CD4-positive, alpha-beta T cell treated with Interleukin-2 at 100 ng/mL for 4 hours (primary cell): ENCODE data around the gene SMARCA1.

ENCODE experiments used
- DNase-seq: peaks from one replicate; pipeline ENCODE4 v3.0.0-alpha.2; 2020; ENCODE audit warnings: low spot score

SMARCA1 gene

DNA sequence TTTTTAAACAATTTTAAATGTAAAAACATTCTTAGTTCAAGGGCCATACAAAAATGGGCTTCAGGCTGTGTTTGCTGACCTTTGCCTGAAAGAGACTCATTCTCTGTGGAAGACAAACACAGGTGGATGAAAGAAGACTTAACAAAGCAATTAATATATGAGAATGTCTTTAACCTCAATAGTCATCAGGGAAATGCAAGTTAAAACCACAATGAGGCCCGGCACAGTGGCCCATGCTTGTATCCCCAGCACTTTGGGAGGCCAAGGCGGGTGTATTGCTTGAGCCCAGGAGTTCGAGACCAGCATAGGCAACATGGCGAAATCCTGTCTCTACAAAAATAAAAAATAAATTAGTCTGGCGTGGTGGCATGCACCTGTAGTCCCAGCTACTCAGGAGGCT is 7.1 kb upstream of the SMARCA1 start:
- DNase-seq, result no peak

DNA sequence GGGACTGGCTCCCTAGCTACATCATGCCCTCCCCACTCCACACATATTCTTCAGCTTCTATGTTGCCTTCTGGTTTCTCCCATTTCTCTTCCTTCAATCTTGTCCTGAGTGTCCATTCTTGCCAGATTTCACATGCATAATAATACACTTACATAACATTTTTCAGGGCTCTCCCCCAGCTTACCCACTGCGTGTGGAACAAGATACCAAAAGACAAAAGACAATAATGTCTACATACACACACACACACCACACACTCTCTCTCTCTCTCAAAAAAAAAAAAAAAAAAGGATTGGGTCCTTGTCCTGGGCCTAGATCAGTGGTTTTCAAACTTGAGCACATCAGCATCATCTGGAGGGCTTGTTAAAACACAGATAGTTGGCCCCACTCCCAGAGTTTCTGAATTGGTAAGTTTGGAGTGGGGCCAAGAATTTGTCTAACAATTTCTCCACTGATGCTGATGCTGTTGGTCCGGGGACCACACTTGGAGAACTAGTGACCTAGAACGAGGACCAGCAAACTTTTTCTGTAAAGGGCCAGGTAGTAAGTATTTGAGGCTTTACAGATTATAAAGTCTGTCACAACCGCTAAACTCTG is 6.5 kb upstream of the SMARCA1 start:
- DNase-seq, result no peak

DNA sequence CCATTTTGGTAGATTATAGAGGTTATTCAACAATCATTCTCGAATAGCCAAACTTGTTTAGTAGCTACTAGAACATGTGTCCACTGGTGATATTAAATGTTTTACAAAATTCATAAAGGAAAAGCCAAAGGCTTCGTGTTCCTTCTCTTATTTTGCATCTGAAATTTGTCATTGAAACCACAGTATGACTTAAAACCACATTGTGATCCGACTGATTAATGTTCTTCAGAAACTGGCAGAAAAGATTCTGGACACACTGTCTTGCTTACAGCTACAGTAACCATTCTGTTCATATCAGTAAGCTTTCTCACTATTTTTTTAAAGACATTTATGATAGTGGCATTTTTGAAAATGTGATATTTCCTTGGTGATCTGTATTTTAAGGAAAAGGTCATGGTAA is 2.6 kb upstream of the SMARCA1 start:
- DNase-seq, result no peak

DNA sequence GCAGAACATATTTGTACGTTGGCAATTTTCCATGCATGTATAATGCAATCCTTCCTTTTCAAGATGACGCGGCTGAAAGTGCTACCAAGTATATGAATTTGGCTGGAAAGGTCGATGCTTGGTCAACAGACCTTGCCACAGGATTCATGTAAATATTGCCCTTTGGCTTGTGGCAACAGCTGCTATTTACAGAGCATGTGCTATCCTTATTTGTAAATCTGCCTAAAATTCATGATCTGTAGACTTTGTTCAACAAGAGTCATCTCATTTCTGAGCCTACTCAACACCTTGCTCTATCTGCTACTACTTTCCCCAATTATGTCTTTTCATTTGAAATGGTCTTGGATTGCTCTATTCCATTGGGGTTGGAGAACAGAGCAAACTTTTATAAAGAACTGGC is 1.9 kb upstream of the SMARCA1 start:
- no peak for DNase-seq

DNA sequence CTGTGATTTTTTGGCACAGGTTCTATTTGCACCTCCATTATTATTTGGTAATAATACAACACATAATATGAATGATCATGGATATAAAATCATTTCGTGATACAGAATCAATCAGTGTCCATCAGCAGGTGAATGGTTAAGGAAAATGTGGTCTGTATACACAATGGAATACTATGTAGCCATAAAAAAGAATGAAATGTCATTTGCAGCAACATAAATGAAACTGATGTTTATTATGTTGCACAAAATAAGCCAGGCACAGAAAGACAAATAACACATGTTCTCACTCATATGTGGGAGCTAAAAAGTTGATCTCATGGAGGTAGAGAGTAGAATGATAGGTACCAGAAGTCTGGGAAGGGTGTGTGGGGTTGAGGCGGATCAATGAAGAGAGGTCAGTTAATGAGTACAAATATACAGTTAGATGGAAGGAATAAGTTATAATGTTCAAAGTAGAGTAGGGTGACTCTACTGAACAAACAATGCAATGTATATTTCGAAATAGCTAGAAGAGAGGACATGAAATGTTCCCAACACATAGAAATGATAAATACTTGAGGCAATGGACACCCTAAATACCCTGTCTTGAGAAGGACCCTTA is 1.1 kb upstream of the SMARCA1 start:
- no peak for DNase-seq

DNA sequence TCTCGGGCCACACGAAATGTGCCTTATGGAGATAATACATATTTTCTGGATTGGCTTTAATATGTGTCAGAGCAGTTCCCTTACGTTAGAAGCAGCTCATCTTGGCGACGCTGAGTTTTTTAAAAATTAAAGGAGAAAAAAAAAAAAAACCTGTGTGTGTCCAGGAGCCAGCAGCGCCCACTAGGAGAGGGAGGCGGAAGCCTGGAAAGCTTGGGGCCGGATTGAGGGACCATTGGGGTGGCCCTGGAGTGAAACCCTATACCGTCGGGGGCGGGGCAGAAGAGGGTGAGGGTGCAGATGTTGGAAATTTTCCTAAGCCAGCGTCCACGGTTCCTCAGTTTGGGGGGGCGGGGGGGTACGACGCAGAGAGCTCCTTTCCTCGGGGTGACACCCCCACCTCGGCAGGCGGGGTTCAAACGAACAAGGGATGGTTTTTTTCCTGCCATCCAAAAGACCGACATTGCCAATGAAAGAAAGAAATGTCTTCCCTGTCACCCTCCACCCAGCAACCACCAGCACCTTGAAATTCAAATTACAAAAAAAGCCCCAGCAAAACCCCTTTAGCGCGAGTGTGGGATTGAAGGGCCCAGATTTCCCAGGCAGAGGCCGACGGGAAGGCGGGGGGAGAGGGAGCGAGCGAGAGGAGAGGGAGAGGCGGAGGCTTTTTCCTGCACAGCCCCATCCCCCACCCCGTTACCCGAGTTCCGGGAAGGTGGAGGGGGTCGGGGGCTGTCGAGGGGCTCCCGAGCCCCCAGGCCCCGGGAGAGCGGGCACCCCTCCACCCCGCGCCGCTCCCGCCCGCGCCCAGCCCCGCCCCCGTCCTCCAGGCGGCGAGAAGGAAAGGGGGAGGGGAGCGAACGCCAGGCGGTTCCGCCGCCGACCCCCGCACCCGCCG is 859 bp downstream of the SMARCA1 start:
- DNase-seq, result no peak

DNA sequence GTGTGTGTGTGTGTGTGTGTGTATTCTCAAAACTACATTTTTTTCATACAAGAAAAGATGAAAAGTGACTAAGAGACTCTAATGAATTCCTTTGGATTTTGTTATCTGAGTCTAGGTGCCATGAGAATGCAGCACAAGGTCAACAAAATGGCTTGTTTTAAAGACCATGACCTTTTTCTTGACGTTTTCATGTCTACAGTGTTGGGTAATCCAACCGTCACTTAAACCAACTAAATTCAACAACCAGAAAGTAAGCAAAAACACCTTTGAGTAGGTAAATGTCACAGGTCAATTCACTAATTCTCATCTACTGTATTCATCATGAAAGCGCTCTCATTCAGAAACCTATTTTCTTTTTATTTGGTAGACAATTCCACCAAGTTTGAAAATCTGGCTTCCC is 3.1 kb downstream of the SMARCA1 start:
- no peak for DNase-seq

DNA sequence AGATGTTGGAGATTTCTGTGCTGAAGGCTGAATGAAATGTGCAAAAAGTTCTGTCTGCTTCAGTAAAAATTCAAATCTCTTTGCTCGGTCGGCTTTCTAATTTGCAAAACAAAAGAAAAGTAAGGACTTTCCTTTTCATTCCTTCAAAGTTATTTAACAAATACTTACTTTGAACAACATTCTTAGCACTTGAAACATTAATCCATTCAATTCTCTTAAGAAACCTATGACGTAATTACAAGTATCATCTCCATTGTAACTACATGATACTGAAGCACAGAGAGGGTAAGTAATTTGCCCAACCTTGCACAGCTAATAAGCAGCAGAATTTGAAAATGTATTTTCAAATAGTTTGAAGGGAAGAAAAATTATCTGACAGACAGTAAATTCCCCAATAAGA is 6.9 kb downstream of the SMARCA1 start:
- DNase-seq, result no peak

DNA sequence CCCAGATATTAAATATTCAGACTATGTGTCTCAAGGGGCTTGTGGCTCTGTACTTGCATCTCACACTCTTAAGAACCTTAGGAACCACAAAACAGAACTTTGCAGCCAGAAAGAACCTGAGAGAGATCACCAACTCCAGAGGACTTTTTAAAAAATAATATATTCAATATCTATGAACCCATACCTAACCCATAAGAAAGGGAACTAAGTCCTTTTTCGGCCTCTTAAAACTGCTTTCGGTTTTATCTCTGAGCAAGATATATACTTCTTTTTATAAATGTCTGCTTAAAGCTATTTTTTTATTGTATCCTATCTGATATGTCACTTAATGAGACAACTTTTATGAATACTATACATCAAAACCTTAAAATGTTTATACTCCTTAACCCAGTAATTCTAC is 10.9 kb downstream of the SMARCA1 start:
- DNase-seq, result no peak

DNA sequence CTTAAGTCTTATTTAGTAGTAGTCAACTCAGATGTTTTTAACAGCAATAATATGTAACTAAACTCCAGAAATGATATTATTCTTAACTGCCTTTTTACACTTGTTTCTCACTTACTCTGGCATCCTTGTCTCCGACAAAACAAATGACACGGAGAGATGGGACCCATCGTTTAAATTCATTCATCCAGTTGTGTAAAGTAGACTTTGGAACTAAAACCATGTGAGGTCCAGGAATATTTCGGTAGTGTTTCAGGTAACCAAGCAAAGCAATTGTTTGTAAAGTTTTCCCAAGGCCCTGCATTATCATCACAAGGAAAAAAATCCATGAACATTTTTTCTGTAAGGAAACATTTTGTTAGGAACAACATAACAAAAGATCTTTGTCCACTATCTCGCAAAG is 11.6 kb downstream of the SMARCA1 start:
- no peak for DNase-seq

DNA sequence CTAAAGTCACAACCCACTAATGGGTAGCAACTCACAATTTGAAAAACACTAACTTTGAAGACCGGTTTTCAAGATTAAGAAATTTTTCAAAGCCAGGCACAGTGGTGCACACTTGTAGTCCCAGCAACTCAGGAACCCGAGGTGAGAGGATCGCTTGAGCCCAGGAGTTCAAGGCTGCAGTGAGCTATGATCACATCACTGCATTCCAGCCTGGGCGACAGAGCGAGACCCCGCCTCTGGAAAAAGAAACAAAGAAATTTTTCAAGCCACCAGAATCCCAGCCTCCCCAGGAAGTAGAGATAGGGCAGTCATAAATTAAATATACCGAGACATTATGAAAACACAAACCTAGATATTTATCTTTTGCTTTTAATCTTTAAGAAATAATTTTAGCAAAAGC is 13.0 kb downstream of the SMARCA1 start:
- no peak for DNase-seq

DNA sequence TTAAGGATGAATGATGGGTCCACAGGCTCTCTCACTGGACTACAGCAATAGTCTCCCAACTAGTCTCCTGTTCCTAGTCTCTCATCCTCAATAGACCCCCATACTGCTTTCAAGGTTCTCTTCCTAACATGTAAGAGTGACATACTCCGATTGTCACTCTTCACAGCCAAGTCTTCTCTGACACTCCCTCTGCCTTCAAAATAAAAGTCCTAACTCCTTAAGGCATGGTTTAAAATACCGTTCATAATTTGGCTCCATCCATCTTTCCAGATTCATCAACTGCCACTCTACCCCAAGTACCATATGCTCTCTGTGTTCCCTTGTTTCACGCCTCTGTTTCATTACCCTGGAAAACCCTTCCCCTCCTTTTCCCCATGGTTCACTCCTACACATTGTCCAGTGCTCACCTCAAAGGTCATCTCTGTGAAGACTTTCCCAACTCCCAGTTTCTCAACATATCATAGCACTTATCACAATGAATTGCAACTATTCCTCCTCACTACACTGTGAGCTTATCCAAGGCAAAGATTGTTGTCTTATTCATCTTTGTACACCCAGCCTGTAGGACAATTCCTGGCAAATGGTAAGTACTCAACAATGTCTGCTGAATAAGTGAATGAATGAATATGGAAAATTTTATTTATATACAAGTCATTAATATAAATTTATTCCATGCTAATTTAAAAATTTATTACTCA is 26.0 kb downstream of the SMARCA1 start:
- DNase-seq, result no peak

DNA sequence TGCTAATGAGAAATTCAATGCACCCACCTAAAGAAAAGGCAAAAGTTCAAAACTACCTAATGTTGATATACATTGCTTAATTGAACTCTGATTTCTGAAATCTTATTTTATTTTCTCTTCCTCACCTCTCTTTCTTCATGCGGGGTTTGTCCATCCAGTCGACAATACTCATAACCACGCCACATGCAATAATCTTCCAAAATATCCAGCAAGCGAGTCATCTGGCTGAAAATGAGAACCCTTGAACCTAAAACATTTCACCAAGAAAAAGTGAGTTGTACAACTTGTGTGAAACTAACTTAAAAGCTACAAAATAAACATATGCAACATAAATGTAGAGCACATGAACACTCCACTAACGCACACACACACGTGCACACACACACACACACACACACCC is 26.7 kb downstream of the SMARCA1 start:
- DNase-seq, result no peak

DNA sequence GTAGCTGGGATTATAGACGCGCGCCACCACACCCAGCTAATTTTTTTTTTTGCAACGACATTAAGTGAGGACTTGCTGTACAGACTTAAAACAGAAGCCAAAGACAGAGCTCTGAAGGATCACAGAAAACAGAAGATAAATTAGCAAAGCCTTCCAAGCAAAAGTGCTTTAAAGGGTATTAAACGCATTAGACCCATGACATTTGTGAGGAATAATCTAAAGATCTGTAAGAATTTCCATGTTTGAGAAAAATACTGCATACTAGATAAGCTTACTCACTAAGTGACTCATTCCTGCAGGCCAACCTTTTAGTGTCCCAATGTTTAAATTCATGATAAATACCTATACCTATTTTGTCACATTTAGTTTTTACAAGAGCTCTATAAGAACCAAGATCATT is 27.4 kb downstream of the SMARCA1 start:
- DNase-seq, result no peak

DNA sequence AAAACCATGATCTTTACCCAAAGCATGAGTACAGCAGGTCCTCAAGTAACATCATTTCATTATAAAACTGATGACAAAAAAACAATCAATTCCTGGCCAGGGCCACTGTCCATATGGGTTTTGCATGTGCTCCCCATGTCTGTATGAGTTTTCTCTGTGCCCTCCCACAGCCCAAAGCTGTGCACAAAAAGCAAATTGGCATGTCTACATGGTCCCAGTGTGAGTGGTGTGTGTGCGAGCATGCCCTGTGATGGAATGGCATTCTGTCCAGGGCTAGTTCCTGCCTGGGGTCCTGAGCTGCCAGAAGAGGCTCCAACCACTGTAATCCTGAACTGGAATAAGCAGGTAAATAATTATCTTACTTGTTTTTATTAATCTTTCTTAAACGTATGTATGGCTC is 28.4 kb downstream of the SMARCA1 start:
- no peak for DNase-seq

DNA sequence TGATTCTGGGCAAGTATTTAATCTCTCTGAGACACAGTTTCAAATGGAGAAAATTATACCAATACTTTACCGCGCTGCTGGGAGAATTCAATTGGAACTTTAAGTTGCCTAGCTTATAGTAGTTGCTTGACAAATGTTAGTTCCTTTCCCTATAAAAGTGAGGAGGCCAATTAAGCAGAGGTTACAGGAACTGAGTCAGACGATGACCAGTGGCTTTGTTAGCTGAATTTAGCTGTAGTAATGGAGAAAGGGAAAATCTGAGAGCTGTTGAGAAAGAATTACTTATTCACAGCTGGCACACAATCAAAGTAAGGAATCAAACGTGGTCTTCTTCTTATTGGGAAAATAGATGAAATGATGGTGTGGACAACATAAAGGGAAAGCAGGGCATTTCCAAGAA is 29.6 kb downstream of the SMARCA1 start:
- no peak for DNase-seq

DNA sequence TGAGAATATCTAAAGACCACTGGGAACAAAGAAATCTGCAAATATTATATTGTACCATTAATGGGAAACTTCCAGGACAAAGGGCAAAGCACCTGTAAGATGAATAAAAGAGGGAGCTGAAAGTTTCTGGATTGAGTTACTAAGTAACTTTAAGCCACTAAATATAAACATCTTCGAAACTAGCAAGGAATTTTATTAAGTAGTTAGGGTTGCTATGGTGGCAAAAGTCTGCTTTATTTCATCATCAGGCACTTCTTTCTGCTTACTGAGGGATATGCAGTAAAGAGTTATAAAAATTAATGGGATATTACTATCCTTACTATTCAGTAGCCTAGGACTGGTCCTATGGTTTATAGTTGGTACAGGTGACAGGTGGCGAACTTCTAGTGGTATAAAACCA is 33.0 kb downstream of the SMARCA1 start:
- no peak for DNase-seq

DNA sequence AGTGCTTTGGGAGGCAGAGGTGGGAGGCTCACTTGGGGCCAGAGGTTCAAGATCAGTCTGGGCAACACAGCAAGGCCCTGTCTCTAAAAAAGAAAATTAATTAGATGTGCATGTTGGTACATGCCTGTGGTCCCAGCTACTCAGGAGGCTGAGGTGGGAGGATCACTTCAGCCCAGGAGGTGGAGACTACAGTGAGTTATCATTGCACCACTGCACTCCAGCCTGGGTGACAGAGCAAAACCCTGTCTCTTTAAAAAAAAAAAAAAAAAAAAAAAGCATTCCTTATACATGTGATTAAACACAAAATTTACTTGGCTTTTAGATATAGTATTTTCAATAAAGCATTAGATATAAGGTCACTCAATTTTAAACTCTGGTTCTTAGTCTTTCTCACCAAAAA is 34.9 kb downstream of the SMARCA1 start:
- DNase-seq, result no peak

DNA sequence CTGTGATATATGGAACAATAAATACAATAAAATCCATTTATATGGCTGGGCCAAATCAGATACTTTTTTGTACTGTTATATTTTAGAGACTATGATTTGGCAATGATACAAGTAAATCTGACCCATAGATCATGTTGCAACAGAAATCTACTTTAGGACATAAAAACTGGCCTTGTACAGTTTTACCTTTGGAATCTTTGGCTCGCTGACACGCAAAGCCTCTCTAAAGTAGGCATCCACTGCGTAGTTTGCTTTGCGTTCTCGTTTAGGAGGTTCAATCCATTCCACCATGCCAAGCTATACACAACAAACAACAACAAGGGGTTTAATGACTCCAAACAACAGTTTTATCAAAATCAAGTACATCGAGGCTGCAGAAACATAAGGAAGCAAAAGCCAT is 42.4 kb downstream of the SMARCA1 start:
- DNase-seq, result no peak

DNA sequence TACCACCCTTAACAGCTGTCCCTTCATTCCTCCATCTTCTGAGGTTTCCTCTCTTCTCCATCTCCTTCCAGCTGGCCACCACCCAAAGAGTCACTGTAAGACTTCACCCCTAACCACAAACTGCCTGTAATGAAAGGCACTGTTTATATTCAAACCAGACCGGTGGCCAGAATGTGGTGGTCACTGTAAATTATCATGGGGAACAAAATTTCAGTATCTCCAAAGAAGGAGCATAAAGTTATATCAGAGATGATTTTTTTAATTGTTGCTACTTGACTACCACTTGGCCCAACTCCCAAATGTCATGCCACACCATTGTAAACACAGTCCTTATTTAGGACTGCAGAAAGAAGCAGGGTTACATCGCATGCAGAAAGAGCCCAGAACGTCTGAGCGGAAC is 44.8 kb downstream of the SMARCA1 start:
- DNase-seq, result no peak

DNA sequence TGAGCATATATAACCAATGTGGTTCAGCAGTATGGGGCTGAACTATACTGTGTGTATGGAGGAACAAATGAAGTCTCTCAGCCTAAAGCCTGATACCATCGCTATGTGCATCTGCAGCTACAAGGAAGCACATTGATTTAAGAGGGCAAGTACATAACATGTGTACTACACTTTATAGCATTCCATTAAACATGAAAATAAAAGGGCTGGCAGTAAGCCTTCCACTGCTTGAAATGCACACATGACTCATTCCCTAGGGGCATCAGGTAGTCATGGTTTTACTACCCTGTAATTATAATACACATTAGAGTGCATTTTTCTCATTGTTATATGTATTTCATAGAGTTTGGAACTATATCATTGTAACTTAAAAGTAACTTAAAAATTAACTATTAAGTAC is 51.2 kb downstream of the SMARCA1 start:
- no peak for DNase-seq

DNA sequence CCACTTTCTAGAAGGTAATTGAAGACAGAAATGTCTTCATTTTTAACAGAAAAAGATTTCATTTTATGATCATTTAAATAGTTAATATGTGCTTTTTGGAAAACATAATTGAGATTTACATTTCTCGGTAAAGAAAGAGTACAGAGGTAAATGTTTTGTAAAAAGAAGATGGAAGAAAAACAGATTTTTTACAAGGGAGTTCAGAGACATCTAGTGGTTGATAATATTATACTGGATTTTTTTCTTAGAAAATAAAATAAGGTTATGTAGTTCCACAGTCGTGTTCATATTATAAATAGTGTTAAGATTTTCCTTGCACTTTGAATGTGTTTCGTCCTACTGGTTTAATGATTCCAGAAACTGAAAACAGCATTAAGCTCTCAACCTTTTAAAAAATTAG is 60.6 kb downstream of the SMARCA1 start:
- DNase-seq, result no peak
